Stimulated activated naive CD4-positive, alpha-beta T cell treated with Interleukin-2 at 50 U/mL for 16 hours (primary cell): ENCODE data around the gene NAV2.

Source experiments
- DNase-seq: peaks from one replicate; lab custom pipeline; 2025; lab: John Stamatoyannopoulos, UW

The NAV2 gene

DNA sequence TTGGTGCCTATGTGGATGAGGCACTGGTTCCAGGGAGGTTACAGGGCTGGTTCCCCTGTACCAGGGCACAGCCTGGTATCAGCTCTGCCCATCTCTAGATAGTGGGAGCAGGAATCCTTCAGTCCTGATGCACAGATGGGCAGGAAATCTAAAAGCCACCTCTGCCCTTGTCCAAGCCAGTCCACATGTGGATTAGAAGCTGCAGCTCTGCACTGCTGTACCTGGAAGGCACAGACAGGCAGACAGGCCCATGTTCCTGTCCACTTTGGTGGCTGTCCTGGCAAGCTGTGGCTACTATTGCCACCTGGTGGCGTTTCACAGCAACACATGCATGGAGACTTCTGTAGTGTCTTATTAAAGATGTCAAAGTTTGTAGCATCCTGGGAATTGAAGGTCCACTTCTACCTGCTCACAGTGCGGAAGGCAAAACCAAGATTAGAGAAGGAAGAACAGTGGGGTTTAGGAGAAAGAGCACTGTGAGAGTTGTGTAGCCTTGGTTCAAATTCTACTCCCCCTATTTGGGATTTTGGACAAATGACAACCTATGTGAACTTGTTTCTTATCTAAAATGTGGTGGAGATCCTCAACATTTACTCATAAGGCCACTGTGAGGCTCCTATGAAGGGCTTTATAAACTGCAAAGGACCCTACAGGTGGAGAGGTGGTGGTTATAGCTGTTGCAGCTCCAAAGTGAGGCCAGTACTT is 30.1 kb downstream of the NAV2 start:
- DNase-seq, result peak; percentile 42

DNA sequence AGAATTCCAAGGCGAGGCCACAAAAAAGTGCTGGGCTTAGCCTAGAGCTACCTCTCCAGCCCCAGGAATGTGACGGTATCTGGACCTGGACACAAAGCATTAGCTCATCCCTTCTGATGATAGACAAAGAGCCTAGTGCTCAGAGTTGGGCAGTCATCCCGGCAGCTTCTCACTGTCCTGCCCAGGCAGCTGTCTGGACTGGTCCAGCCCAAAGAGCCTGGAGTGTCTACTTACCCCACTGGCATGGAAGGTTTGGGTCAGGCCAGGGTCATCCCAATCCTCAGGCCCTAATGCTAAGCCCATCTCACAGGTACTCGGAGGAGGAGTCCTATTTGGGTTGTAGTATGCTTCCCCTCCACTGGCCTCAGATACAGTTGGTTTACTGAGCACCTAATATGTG is 31.0 kb downstream of the NAV2 start:
- DNase-seq, result no peak

DNA sequence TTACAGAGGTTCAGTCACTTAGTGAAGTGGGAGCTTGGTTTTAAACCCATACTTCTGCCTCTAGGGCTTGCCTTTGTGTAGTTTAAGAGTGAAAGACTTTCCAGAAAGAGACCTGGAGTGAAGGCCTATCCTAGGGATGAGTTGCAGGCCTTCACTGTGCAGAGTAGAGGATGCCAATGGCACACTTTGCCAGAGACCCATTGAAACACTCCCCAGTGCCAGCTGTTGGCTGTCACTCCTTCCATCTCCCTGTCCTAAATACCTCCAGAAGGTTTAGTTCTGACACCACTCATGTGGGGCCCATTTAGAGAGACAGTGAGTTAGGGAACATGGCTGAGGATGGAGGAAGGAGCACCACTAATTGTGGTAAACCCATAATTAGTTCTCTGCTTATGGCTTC is 31.5 kb downstream of the NAV2 start:
- DNase-seq, result no peak

DNA sequence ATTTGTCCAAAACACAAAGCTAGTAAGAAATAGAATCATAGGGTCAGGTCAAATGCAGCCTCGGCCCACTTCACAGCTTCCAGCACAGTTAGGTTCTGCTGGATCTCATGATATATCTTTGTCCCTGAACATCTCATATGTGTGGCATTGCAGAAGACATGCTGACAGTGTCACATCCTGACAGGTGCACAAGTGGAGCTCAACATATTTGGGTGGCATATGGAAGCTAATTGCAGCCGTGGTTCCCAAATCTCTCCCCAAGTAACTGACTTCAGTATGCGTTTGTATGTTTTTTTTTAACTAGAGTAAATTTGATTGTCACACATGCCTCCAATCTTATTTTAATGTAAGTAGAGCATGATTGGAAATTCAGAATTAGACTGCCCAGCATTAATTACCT is 33.4 kb downstream of the NAV2 start:
- no peak for DNase-seq

DNA sequence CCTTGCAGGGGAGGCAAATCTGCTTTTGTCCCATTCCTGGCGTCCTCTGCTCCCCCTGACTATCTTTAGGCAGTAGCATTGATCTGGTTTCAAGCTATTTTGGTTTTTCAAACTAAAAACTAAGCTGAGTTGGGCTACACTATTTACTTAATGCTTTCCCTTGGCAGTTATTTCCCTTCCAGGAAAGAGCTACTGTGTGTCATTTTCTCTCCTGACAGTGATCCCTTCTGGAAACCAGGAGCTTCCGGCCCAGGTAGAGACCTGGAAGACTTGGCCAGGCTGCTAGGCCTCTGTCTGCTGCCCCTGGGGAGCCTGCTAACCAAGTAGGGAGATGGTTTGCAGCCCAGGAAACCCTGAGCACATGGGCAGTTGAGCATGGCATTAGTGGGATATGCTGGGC is 35.0 kb downstream of the NAV2 start:
- no peak for DNase-seq

DNA sequence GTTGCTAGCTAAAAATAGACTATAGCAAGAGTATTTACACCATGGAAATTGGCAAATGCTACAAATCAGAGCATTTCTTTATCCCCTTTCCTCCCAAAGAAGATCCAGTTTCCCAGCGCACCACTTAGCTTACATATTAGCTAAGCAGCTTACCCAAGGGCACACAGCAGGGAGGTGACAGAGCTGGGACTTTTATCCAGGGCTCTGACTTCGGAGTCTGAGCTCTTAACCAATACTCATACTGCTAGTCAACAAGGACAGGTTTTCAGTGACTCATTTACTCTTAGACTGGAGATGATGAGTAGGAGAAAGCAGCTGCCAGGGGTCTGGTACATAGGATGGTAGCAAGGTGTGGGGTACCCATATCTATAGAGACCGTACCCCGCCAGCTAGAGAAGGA is 38.4 kb downstream of the NAV2 start:
- DNase-seq, result no peak

DNA sequence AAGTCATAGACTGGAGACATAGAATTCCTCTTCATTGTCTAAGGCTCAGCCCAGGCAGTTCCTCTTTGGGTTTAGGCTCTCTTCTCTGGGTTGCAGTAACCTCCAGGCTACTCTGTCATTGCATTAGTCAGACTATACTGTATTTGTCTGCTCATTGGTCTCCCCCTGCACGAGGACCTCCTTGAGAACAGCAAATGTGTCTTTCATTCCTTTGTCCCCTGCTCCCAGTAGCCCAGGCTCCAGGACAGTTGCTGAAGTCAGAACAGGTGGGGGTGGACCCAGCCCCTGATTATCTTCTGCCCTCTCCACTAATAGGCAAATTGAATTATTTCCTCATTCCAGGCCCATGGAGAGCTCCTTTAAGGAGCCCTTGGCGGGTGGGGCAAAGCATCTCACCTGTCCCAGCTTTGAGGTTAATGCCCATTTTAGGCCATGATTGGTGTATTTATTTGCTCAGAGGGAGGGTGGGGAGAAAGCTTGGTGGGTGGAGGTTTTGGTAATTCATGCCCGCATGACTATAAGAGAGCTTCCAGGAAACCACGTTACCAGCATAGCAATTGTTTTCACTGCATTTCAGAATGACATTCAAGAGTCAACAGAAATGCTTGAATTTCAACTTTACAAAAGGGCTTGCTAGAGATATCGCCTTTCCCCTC is 40.9 kb downstream of the NAV2 start:
- DNase-seq, result no peak

DNA sequence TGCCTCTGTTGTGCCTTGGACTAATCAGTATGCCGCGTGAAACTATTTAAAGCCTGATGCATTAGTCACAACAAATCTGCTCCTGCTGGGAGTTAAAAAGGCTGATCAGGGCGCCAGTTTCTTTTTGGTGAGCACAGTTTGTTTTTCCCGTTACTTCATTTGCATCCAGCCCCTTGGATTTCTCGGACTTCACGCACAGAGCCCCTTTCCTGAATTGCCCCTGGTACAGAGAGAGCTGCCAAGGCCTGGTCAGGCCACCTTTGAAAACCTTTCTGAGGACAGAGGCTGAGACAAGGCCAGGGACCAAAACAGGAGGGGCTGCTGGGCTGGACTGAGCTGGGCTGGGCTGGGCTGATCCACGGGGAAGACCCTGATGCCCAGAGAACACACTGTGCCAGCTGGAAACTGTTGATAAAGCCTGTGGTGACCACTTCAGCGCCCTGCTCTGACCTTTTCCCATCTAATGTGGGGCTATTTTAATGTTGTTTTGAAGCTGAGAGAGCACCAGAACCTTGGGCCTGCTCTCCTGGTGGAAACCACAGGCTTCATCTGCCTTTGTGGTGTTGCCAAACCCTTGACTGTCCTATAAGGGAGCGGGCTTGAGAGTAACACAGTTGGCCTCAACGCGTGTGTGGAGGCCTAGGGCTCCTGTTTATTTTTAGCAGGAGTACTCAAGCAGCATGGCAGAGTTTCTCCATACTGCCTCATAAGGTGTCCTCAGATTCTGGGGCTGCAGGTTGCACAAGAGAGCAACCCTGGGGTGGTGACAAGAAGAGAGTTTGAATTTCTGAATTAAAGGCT is 44.2 kb downstream of the NAV2 start:
- DNase-seq, result no peak

DNA sequence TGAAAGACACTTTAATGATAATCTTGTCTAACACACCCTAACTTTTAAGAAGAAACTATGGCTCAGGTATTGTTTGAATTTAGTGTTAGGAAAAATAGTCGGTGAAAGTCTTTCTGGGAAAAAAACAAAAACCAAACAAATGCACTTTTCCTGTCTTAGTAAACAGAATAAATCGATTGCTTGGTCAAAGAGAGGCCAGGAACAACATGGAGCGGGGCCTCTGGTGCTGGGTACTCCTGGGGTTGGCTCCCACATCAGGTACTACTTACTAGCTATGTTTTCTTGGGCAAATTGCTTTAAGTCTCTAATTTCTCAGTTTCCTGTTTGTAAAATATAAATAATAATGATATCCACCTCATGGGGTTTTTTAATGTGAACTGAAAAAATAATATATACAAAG is 46.8 kb downstream of the NAV2 start:
- DNase-seq, result no peak

DNA sequence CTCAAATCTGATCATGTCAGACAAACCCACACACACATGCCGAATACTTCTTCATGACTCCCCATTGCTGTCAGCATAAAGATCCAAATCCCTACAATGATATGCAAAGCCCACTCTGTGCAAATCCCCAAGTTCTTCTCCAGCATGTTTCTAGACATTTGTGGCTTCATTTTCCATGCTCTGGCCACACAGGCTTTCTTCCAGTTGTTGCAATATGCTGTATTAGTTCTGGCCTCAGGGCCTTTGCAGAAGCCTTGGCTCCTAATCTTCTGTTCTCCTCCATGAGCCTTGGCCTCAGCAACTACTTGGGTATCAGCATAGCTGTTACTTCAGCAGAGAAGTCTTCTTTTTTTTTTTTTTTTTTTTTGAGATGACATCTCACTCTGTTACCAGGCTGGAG is 49.6 kb downstream of the NAV2 start:
- no peak for DNase-seq

DNA sequence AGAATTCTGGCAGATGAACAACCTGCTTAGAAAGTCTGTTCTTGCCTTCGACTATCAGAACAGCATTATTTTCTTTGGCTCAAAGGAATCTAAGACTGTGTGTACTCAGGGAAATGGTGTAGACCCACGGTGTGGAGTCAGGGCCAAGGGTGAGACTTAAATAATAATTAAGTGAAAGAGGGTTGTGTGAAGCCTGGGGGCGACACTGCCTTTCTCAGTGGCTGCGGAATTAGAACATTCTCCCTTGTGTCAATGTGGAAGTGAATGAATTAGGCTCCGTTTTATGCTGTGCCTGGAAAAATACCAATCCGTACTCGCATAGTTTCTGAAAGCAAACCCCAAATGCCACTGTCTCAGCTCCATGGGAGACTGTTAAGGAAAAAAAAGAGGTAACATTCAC is 50.7 kb downstream of the NAV2 start:
- no peak for DNase-seq

DNA sequence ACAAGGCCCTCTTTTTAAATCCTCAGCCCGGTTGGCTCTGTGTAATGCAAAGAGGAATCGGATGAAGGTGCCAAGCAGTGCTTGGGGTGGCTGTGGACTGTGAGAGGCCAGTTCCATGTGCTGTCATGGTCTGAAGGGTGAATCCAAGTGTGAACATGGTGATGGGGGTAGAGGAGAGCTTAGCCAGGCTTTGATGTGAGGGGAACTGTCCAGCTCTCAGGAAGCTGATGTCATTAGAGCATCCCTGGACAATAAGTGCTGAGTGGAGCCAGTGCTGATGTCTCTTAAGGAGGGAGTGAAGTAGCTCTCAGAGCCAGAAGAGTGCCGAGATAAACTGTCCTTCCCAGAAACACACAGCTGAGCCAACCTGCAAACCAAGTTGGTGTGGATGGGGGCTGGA is 53.6 kb downstream of the NAV2 start:
- DNase-seq, result no peak

DNA sequence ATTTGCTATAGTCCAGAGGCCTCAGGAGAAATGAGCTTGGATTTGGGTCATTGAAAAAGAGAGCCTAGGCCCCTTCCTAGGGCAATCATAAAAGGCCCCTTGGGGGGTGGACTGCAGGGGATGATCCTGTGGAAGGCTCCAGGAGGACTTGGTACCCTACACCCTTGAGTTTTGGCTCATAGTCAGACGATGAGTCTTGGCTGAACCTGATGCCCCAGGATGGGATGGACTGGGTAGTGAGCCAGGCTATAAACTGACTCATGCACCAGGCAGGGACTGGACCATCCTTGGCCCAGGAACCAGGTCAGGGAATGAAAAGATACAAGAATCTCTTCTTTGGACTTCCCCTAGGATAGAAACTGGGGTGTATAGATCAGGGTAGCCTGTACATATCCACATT is 54.2 kb downstream of the NAV2 start:
- DNase-seq, result no peak

DNA sequence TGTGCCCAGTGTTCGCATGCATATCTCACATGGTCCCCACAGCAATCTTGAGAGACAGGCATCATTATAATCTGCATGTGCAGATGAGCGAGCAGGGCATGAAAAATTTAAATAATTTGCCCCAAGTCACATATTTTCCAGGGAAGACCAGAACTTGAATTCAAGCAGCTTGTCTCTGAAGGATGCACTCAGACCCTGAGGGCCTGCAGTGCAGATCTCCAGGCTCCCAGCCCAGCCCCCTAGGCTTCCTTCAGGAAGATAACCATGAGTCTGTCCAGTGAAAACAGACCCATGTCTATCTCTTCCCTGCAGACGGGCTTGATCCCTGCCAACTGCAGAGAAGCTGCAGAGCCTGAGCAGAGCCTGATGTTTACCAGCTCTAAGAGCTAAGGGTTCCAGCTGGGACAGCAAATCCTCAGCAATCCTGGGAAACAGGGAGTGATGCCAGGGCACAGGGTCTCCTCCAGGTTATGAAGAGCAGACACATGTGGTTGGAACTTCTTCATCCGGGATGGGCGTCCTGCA is 55.1 kb downstream of the NAV2 start:
- no peak for DNase-seq

DNA sequence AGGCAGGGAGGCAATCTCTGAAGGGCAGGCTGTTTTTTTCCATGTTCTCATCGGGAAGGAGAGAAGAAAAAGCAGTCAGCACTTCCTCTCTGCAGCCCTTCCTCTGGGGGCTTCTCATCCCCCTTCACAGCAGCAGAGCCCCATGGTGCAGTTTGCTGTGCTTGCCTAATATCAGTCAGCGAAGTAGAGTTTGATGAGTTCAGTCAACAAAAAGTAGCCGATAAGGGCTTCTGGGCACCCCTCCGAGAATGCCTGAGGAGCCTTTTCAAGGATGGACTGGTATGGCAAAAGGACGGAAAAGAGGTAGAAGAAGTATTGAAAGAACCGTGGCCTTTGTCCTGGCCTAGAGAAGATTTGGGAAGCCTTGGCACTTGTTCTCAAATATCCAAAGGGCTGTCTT is 55.6 kb downstream of the NAV2 start:
- DNase-seq, result no peak

DNA sequence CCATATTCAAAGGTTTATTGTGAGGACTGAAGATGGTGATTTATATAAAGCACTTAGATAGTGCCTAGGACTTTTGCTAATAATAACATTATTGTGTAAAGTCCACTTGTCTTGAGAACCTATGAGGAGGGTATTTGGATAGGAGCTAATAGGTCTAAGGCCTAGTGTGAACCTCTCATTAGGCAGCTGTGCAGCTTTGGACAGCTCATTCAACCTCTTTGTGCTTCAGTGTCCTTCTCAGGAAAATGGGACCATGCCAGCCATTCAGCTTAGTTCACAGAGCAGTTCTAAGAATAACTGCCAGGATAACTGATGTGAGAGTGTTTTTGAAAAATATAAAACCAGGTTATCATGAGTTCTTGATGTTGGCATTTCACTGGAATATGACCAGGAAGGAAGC is 56.2 kb downstream of the NAV2 start:
- DNase-seq, result no peak

DNA sequence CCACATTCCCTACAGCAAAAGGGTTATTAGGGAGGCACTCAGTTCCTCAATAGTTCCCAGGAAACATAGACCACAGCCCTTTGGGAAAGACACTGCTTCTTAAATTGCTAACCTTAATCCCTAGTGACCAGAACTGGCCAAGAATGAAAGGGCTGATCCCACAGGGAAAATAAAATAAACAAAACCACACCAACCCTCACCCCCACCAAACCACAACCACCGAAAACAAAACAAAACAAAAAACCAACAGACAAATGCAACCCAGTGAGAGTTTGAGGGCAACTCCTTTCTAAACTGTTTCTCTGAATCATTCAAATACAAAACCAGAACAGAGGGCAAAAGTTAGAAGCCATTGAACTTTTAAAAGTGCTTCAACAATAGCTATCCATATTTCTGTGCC is 57.2 kb downstream of the NAV2 start:
- no peak for DNase-seq

DNA sequence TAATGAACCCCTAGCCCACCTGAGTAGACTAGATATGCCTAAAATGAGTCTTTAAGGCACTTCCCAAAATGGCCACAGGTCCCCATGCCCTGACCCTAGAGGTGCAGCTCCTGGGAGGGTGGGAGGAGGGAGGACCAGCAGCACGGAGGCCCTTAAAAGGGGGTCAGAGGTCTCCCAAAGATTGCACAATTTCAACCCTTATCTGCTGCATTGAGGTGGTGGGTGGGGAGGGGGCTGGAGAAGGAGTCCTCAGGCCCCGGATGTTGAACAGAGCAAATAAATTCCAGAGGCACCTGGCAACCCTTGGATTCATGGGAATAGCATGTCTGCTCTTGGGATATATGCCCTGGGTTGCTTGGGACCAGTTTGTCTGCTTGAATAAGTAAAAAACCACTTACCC is 57.6 kb downstream of the NAV2 start:
- DNase-seq, result no peak

DNA sequence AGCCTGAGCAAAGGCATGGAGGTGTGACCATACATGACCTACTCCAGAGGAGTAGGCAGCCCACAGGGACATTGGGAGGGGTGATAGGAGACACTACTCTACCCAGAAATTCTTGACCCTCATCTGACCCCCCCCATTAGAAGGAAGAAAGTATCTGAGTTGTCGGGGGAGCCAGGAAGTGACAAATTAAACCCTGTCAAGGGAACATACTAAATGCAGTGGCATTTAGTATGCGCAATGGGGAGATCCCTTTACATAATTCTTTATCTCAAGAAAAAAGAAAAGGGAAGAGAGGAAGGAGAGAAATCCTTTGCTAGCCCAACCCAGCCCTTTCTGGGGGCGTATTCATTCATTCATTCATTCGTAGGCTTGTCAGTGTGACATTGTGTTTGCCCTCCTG is 58.8 kb downstream of the NAV2 start:
- no peak for DNase-seq

DNA sequence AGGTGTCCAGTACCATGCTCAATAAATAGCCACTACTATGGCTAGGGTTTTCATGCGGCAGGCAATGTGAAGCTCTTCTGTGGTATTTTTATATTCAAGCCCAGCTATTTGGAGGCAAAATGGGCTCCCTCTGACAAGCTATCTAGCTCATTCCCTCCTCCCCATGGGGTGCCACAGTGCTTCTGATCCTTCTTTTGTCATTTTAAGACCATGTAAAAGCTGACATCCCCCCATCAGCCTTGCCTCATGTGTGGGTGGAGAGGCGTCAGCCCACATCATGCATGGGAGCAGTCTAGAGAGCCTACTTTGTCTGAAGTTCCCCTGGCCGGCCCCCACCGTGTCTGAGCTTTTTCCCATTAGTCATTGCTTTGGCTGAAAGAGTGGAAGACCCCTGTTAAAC is 59.8 kb downstream of the NAV2 start:
- DNase-seq, result no peak

DNA sequence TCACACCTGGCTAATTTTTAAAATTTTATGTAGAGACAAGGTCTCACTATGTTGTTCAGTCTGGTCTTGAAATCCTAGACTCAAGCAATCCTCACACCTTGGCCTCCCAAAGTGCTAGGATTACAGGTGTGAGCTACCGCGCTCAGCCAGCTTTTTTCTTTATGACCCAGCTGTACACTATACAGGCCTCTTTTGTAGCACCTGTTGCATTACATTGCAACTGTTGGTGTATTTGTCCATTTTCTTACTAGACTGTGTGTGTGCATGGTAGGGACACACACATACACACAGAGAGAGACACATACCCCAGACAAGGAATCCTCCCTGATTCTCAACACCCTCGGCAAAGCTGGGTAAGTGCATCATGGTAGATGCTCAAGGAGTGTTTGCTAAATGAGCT is 61.7 kb downstream of the NAV2 start:
- no peak for DNase-seq

DNA sequence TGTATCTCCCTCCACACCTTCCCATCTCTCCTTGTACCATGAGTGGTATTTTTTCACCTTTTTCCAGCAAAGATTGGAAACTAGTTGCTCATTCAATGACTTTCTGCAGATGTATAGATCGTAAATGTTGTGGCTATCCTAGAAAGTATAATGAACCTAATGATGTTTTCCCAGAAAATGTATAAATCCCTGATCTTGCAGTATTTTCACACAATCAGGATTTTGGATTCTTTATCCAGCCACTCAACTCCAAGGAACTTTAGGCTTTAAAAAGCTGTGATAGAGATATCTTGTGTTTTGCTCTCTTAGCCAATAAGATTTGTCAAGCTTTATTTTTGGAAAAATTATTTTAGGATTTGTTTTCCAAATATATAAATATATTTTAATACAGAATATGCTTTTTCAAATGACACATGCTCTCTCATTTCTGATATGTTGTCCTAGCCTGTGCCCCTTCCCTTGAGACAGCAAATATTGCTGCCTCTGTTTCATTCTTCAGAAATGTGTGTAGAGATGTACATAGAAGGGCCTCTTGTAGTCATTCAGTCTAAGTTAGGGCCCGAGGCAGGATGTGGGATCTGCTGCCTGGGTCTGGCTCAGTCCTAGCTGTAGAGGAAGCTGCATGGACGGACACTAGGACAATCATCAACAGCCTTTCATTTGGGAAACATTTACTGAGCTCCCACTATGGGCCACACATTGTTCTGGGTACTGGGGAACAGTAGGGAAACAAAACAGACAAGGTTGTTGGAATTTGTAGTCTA is 62.4 kb downstream of the NAV2 start:
- DNase-seq, result no peak
